Suprapubic skin (tissue), 4 donors: Measurements from ENCODE around the gene ART4.

Experiments used
- POLR2A ChIP-seq, 2 donors: fragments of 450-650 bp; IDR thresholded peaks; one replicate each; pipeline ENCODE4 v1.6.1; 2017; ENCODE audit warnings: antibody characterized with exemption in 2 of 2, mild to moderate bottlenecking in 2 of 2, moderate library complexity in 2 of 2
- POLR2AphosphoS5 ChIP-seq, 3 donors: sonication (generic); formaldehyde crosslinking; IDR thresholded peaks; one replicate each; pipeline ENCODE4 v1.6.1; 2017; ENCODE audit warnings: antibody characterized with exemption in 3 of 3
- TF ChIP-seq, protein P1 (sequence below), 2 donors: fragments of 200-600 bp in 1 of 2; fragments of 450-650 bp in 1 of 2; sonication (generic) in 1 of 2; IDR thresholded peaks; one replicate each; pipeline ENCODE4 v1.5.1; 2016 to 2019; ENCODE audit warnings: antibody characterized with exemption in 2 of 2, mild to moderate bottlenecking in 1 of 2, moderate library complexity in 1 of 2

- no peak for TF ChIP-seq POLR2A (IDR thresholded peaks at IDR 0.05)
- TF ChIP-seq, protein P1, sequence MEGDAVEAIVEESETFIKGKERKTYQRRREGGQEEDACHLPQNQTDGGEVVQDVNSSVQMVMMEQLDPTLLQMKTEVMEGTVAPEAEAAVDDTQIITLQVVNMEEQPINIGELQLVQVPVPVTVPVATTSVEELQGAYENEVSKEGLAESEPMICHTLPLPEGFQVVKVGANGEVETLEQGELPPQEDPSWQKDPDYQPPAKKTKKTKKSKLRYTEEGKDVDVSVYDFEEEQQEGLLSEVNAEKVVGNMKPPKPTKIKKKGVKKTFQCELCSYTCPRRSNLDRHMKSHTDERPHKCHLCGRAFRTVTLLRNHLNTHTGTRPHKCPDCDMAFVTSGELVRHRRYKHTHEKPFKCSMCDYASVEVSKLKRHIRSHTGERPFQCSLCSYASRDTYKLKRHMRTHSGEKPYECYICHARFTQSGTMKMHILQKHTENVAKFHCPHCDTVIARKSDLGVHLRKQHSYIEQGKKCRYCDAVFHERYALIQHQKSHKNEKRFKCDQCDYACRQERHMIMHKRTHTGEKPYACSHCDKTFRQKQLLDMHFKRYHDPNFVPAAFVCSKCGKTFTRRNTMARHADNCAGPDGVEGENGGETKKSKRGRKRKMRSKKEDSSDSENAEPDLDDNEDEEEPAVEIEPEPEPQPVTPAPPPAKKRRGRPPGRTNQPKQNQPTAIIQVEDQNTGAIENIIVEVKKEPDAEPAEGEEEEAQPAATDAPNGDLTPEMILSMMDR (IDR thresholded peaks at IDR 0.05): no peak
- no peak for TF ChIP-seq POLR2AphosphoS5 (IDR thresholded peaks at IDR 0.05)
Measured at GRCh38 chr12:14860490-14860889, 17.2 kb upstream of the ART4 start.
